GM21515 (cell line): ENCODE measurements around the gene CYS1.
"Not testable (repeated sequence)": the region's sequence is repeated elsewhere in the genome, so short reads cannot be mapped to it uniquely, and the experiment has no call there.

Experiments used
- ATAC-seq: cut with Tn5 transposase; IDR thresholded peaks from one replicate; pipeline ENCODE4 v1.9.1; 2021; ENCODE audit not compliant: unreplicated experiment

The CYS1 gene

GRCh38 chr2:10079870-10080535 is at the start of gene CYS1:
TSS of gene CYS1 (minus strand) at chr2:10080411. CDS start at chr2:10080223, 188 bp downstream.
- ATAC-seq, result peak; percentile 34

GRCh38 chr2:10129490-10129889 is 49.3 kb upstream of the CYS1 start:
- no peak for ATAC-seq

- ATAC-seq, result no peak
Observed at GRCh38 chr2:10128420-10128819, 48.2 kb upstream of the CYS1 start.

GRCh38 chr2:10126632-10127026 is 46.4 kb upstream of the CYS1 start:
- ATAC-seq, result no peak

- ATAC-seq, result no peak
Observed at GRCh38 chr2:10125842-10126631, 45.8 kb upstream of the CYS1 start.

GRCh38 chr2:10124538-10125045 is 44.4 kb upstream of the CYS1 start:
- ATAC-seq, result no peak

GRCh38 chr2:10123281-10123680 is 43.1 kb upstream of the CYS1 start:
- no peak for ATAC-seq

- ATAC-seq, result peak; percentile 60
Observed at GRCh38 chr2:10122500-10123280, 42.5 kb upstream of the CYS1 start, which contains the start of gene RRM2. TSS of gene RRM2 (plus strand) at chr2:10122739. CDS start at chr2:10122799, 60 bp downstream.

GRCh38 chr2:10120877-10121574 is 40.8 kb upstream of the CYS1 start:
- no peak for ATAC-seq

- peak; percentile 51 for ATAC-seq
Observed at GRCh38 chr2:10120158-10120876, 40.1 kb upstream of the CYS1 start.

- no peak for ATAC-seq
Observed at GRCh38 chr2:10119601-10120157, 39.5 kb upstream of the CYS1 start.

GRCh38 chr2:10119027-10119325 is 38.8 kb upstream of the CYS1 start:
- ATAC-seq, result no peak

- no peak for ATAC-seq
Observed at GRCh38 chr2:10109311-10109710, 29.1 kb upstream of the CYS1 start.

- ATAC-seq, result not testable (repeated sequence)
Observed at GRCh38 chr2:10104906-10105305, 24.7 kb upstream of the CYS1 start.

GRCh38 chr2:10103179-10103578 is 23.0 kb upstream of the CYS1 start:
- ATAC-seq, result no peak

GRCh38 chr2:10101491-10101890 is 21.3 kb upstream of the CYS1 start:
- no peak for ATAC-seq

GRCh38 chr2:10097352-10098148 is 17.3 kb upstream of the CYS1 start:
- ATAC-seq, result peak; percentile 70

- no peak for ATAC-seq
Observed at GRCh38 chr2:10096641-10097040, 16.4 kb upstream of the CYS1 start.

- no peak for ATAC-seq
Observed at GRCh38 chr2:10095175-10095574, 15.0 kb upstream of the CYS1 start.
